Measurements from ENCODE around the gene OSBP2.

Gene OSBP2

GRCh38 chr22:30877662-30878515 is 183.2 kb downstream of the OSBP2 start:
- 87% methylated on average over 15 of the region's 15 CpGs for WGBS, 2 experiments
- Histone ChIP-seq H3K9me3 (ENCODE audit: control insufficient read depth, low read length) (no peaks in the 10 kb centered on the region), H3K27ac (ENCODE audit: insufficient read depth, low read depth, low read length, poor library complexity, severe bottlenecking) (no peak overlapping the region), H3K27me3 (ENCODE audit: control insufficient read depth, insufficient read depth, low read length, poor library complexity, severe bottlenecking) (no peaks in the 10 kb centered on the region), H3K36me3 (ENCODE audit: control insufficient read depth, insufficient read depth, low read length) (no peaks in the 10 kb centered on the region), H3K4me3 (ENCODE audit: insufficient read depth, low read depth, low read length) (no peak overlapping the region), H3K4me1 (ENCODE audit: control insufficient read depth, insufficient read depth, low read length) (peaks cover 16% of the 10 kb centered on the region)

GRCh38 chr22:30878516-30879414 is 184.1 kb downstream of the OSBP2 start:
- Histone ChIP-seq H3K4me1 (ENCODE audit: control insufficient read depth, insufficient read depth, low read length) (peaks cover 16% of the 10 kb centered on the region), H3K27me3 (ENCODE audit: control insufficient read depth, insufficient read depth, low read length, poor library complexity, severe bottlenecking) (no peaks in the 10 kb centered on the region), H3K27ac (ENCODE audit: insufficient read depth, low read depth, low read length, poor library complexity, severe bottlenecking) (no peak overlapping the region), H3K36me3 (ENCODE audit: control insufficient read depth, insufficient read depth, low read length) (no peaks in the 10 kb centered on the region), H3K4me3 (ENCODE audit: insufficient read depth, low read depth, low read length) (no peak overlapping the region), H3K9me3 (ENCODE audit: control insufficient read depth, low read length) (no peaks in the 10 kb centered on the region)
- WGBS, 2 experiments = 90 to 92% methylated on average over 16 of the region's 16 CpGs

DNA sequence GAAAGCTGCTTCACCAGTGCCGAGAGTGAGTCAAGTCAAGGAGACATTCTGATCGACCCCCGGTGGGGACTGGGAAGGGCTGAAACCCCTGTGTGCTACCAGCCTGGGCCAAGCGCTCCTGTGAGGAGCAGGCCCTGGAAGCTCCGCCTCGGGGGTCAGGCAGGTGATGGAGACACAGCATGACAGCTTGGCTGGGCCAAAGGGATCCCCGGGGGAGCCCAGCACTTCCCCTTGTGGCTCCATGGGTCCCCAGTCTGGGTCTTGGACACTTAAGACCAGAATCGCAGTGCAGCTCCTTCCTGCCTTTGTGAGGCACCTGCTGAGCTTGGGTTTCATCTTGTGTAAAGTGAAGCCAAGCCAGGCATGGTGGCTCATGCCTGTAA is 184.7 kb downstream of the OSBP2 start:
- H3K36me3 ChIP-seq (ENCODE audit: control insufficient read depth, insufficient read depth, low read length) = no peaks in the 10 kb centered on the region
- no peak overlapping the region for H3K4me3 ChIP-seq (ENCODE audit: insufficient read depth, low read depth, low read length)
- WGBS, 2 experiments = 89 to 92% methylated on average over 8 of the region's 8 CpGs
- H3K4me1 ChIP-seq (ENCODE audit: control insufficient read depth, insufficient read depth, low read length) = peaks cover 16% of the 10 kb centered on the region
- H3K27ac ChIP-seq (ENCODE audit: insufficient read depth, low read depth, low read length, poor library complexity, severe bottlenecking) = no peak overlapping the region
- H3K9me3 ChIP-seq (ENCODE audit: control insufficient read depth, low read length) = no peaks in the 10 kb centered on the region
- no peaks in the 10 kb centered on the region for H3K27me3 ChIP-seq (ENCODE audit: control insufficient read depth, insufficient read depth, low read length, poor library complexity, severe bottlenecking)

GRCh38 chr22:30880181-30880601 is 185.5 kb downstream of the OSBP2 start:
- peaks cover 16% of the 10 kb centered on the region for H3K4me1 ChIP-seq (ENCODE audit: control insufficient read depth, insufficient read depth, low read length)
- H3K27me3 ChIP-seq (ENCODE audit: control insufficient read depth, insufficient read depth, low read length, poor library complexity, severe bottlenecking) = no peaks in the 10 kb centered on the region
- no peak overlapping the region for H3K4me3 ChIP-seq (ENCODE audit: insufficient read depth, low read depth, low read length)
- WGBS, 2 experiments = 93 to 94% methylated on average over 8 of the region's 8 CpGs
- no peaks in the 10 kb centered on the region for H3K36me3 ChIP-seq (ENCODE audit: control insufficient read depth, insufficient read depth, low read length)
- no peaks in the 10 kb centered on the region for H3K9me3 ChIP-seq (ENCODE audit: control insufficient read depth, low read length)
- no peak overlapping the region for H3K27ac ChIP-seq (ENCODE audit: insufficient read depth, low read depth, low read length, poor library complexity, severe bottlenecking)

DNA sequence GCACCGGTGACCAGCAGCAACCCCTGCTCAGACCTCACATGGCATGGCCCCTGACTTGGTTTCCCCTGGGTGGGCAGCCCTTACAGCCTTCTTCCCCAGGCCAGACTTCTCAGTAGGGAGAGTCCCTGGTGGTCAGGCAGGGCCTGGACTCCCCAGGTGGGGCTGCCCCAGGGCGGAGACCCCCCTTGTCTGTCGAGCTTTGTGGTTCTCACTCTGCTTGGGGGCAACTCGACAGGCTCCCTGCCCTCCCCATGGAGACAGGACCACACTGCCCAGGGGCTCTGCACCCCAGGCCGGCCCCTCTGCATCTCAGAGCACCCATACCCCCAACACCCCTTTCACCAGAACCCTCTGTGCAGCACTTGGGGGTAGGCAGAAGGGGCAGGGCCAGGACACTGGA is 186.2 kb downstream of the OSBP2 start:
- Histone ChIP-seq H3K9me3 (ENCODE audit: control insufficient read depth, low read length) (no peaks in the 10 kb centered on the region), H3K27ac (ENCODE audit: insufficient read depth, low read depth, low read length, poor library complexity, severe bottlenecking) (no peak overlapping the region), H3K4me1 (ENCODE audit: control insufficient read depth, insufficient read depth, low read length) (peaks cover 16% of the 10 kb centered on the region), H3K27me3 (ENCODE audit: control insufficient read depth, insufficient read depth, low read length, poor library complexity, severe bottlenecking) (no peaks in the 10 kb centered on the region), H3K4me3 (ENCODE audit: insufficient read depth, low read depth, low read length) (no peak overlapping the region), H3K36me3 (ENCODE audit: control insufficient read depth, insufficient read depth, low read length) (no peaks in the 10 kb centered on the region)
- WGBS, 2 experiments = 89 to 90% methylated on average over 5 of the region's 5 CpGs

- Histone ChIP-seq H3K4me1 (ENCODE audit: control insufficient read depth, insufficient read depth, low read length) (peaks cover 16% of the 10 kb centered on the region), H3K4me3 (ENCODE audit: insufficient read depth, low read depth, low read length) (no peak overlapping the region), H3K27ac (ENCODE audit: insufficient read depth, low read depth, low read length, poor library complexity, severe bottlenecking) (no peak overlapping the region), H3K27me3 (ENCODE audit: control insufficient read depth, insufficient read depth, low read length, poor library complexity, severe bottlenecking) (no peaks in the 10 kb centered on the region), H3K36me3 (ENCODE audit: control insufficient read depth, insufficient read depth, low read length) (no peaks in the 10 kb centered on the region), H3K9me3 (ENCODE audit: control insufficient read depth, low read length) (no peaks in the 10 kb centered on the region)
- 71% methylated on average over 14 of the region's 14 CpGs for WGBS, 2 experiments
Observed at GRCh38 chr22:30881361-30882183, 186.9 kb downstream of the OSBP2 start.

DNA sequence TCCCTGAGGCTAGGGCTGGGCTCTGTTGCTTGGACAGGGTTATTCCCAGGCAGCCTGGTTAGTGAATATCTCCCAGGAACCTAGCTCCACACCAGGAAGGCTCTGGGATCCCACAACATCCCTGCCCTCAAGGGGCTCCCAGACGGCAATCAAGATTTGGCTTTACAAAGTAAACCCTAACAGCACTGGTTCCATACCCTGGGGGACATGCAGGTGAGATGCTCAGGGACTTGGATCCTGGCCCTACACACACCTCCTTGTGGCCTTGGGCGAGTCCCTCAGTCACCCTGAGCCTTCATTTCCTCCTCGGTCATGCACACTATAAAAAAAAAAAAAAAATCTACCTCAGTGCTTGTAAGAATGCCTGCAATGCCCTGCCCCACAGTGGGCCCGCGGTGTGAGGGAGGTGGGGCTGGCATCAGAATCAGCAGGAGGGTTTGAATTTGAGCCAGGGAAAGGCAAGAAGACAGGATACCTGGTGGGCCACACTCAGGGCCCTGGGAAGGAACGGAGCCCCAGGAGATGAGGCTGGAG is 187.6 kb downstream of the OSBP2 start:
- Histone ChIP-seq H3K27me3 (ENCODE audit: control insufficient read depth, insufficient read depth, low read length, poor library complexity, severe bottlenecking) (no peaks in the 10 kb centered on the region), H3K4me1 (ENCODE audit: control insufficient read depth, insufficient read depth, low read length) (peaks cover 16% of the 10 kb centered on the region), H3K27ac (ENCODE audit: insufficient read depth, low read depth, low read length, poor library complexity, severe bottlenecking) (no peak overlapping the region), H3K36me3 (ENCODE audit: control insufficient read depth, insufficient read depth, low read length) (no peaks in the 10 kb centered on the region), H3K9me3 (ENCODE audit: control insufficient read depth, low read length) (no peaks in the 10 kb centered on the region), H3K4me3 (ENCODE audit: insufficient read depth, low read depth, low read length) (no peak overlapping the region)
- 77 to 78% methylated on average over 6 of the region's 6 CpGs for WGBS, 2 experiments

GRCh38 chr22:30882974-30883533 is 188.4 kb downstream of the OSBP2 start:
- no peaks in the 10 kb centered on the region for H3K9me3 ChIP-seq (ENCODE audit: control insufficient read depth, low read length)
- H3K4me3 ChIP-seq (ENCODE audit: insufficient read depth, low read depth, low read length) = no peak overlapping the region
- no peaks in the 10 kb centered on the region for H3K36me3 ChIP-seq (ENCODE audit: control insufficient read depth, insufficient read depth, low read length)
- WGBS, 2 experiments = 91 to 97% methylated on average over 4 of the region's 4 CpGs
- H3K27me3 ChIP-seq (ENCODE audit: control insufficient read depth, insufficient read depth, low read length, poor library complexity, severe bottlenecking) = no peaks in the 10 kb centered on the region
- H3K27ac ChIP-seq (ENCODE audit: insufficient read depth, low read depth, low read length, poor library complexity, severe bottlenecking) = no peak overlapping the region
- H3K4me1 ChIP-seq (ENCODE audit: control insufficient read depth, insufficient read depth, low read length) = peaks cover 16% of the 10 kb centered on the region

DNA sequence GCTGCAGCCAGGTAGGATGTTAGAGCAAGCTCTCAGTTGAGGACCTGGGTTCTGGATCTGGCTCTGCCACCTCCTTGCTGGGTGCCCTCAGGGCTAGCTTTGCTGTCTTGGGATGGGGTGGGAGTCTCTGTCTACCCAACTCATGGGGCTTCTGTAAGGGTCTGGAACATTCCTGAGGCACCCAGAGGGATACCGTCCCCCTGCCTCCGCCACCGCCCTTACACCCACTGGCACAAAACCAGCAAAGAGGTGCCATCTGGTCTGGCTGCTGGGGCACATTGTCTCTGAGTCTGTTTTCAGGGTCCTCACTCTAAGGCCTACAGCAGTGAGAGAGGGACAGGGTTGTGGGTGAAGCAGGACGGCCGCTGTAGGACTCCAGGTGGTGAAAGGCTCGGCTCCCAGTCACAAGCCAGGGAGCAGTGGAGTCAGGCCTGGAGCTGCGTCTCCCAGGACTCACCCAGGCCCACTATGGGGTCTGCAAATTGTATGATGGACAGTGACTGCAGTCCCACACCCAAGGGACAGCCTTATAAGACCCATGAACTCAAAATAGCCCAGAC is 189.0 kb downstream of the OSBP2 start:
- no peaks in the 10 kb centered on the region for H3K9me3 ChIP-seq (ENCODE audit: control insufficient read depth, low read length)
- H3K4me1 ChIP-seq (ENCODE audit: control insufficient read depth, insufficient read depth, low read length) = peaks cover 16% of the 10 kb centered on the region
- no peak overlapping the region for H3K4me3 ChIP-seq (ENCODE audit: insufficient read depth, low read depth, low read length)
- WGBS, 2 experiments = 94 to 96% methylated on average over 7 of the region's 7 CpGs
- no peak overlapping the region for H3K27ac ChIP-seq (ENCODE audit: insufficient read depth, low read depth, low read length, poor library complexity, severe bottlenecking)
- H3K36me3 ChIP-seq (ENCODE audit: control insufficient read depth, insufficient read depth, low read length) = no peaks in the 10 kb centered on the region
- no peaks in the 10 kb centered on the region for H3K27me3 ChIP-seq (ENCODE audit: control insufficient read depth, insufficient read depth, low read length, poor library complexity, severe bottlenecking)

Data from ectodermal cell (in vitro differentiated cells).